HCT116 (cell line): ENCODE data around the gene PRKCD.

Experiments
- EZH2 ChIP-seq: fragments of 200-600 bp; sonication (generic); IDR thresholded peaks from 2 replicates; pipeline ENCODE4 v1.6.1; 2017; ENCODE audit warnings: antibody characterized with exemption, mixed run types
- EZH2phosphoT487 ChIP-seq: fragments of 200-600 bp; IDR thresholded peaks from 2 replicates; pipeline ENCODE4 v1.6.1; 2018; ENCODE audit warnings: antibody characterized with exemption, borderline replicate concordance
- POLR2A ChIP-seq: IDR thresholded peaks from 2 replicates; pipeline ENCODE4 v1.7.0; 2011; ENCODE audit warnings: borderline replicate concordance; ENCODE audit not compliant: insufficient read depth, insufficient read length; ENCODE audit errors: extremely low read depth
- TF ChIP-seq, protein P1 (sequence below), 3 experiments: fragments of 200-600 bp in 1 of 3; sonication (generic) in 1 of 3; IDR thresholded peaks in 2 of 3; conservative IDR thresholded peaks in 1 of 3; 2 replicates each; pipeline ENCODE4 v1.5.1; 2012 to 2017; ENCODE audit warnings: low read depth in 2 of 3, low read length in 2 of 3, antibody characterized with exemption in 1 of 3, borderline replicate concordance in 1 of 3, control low read depth in 1 of 3, mild to moderate bottlenecking in 1 of 3, mixed read lengths in 1 of 3, mixed run types in 1 of 3, moderate library complexity in 1 of 3; ENCODE audit not compliant: insufficient read depth in 1 of 3

DNA sequence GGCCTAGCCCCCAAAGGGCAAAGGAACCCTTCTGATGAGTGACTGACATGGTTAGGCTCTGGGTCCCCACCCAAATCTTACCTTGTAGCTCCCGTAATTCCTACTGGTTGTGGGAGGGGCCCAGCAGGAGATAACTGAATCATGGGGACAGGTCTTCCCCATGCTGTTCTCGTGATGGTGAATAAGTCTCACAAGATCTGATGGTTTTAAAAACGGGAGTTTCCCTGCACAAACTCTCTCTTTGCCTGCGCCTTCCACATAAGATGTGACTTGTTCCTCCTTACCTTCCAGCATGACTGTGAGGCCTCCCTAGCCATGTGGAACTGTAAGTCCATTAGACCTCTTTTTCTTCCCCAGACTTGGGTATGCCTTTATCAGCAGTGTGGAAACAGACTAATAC is 77.9 kb downstream of the PRKCD start:
- TF ChIP-seq, protein P1, sequence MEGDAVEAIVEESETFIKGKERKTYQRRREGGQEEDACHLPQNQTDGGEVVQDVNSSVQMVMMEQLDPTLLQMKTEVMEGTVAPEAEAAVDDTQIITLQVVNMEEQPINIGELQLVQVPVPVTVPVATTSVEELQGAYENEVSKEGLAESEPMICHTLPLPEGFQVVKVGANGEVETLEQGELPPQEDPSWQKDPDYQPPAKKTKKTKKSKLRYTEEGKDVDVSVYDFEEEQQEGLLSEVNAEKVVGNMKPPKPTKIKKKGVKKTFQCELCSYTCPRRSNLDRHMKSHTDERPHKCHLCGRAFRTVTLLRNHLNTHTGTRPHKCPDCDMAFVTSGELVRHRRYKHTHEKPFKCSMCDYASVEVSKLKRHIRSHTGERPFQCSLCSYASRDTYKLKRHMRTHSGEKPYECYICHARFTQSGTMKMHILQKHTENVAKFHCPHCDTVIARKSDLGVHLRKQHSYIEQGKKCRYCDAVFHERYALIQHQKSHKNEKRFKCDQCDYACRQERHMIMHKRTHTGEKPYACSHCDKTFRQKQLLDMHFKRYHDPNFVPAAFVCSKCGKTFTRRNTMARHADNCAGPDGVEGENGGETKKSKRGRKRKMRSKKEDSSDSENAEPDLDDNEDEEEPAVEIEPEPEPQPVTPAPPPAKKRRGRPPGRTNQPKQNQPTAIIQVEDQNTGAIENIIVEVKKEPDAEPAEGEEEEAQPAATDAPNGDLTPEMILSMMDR (IDR thresholded peaks at IDR 0.05 in 2 of 3, conservative IDR thresholded peaks at IDR 0.05 in 1 of 3; ENCODE audit: borderline replicate concordance in 1 of 3, insufficient read depth in 1 of 3, low read depth in 2 of 3, low read length in 2 of 3) = no peak
- no peak for TF ChIP-seq EZH2
- TF ChIP-seq POLR2A = no peak
- TF ChIP-seq EZH2phosphoT487 = no peak
